ENCODE measurements around the gene CTF1. TPM values are rescaled to one million over a fixed set of nuclear protein-coding genes. Genes with fewer than 3 reads are reported as not detected.
A peak's percentile ranks its signal among the peaks of the same experiment; 100 is the strongest.
"Not testable (repeated sequence)": the region's sequence is repeated elsewhere in the genome, so short reads cannot be mapped to it uniquely, and the experiment has no call there.

The CTF1 gene
- polyA plus RNA-seq, 2 of the 4 experiments (the other 2 are of a cell fraction), result 0.23 to 0.44 TPM

DNA sequence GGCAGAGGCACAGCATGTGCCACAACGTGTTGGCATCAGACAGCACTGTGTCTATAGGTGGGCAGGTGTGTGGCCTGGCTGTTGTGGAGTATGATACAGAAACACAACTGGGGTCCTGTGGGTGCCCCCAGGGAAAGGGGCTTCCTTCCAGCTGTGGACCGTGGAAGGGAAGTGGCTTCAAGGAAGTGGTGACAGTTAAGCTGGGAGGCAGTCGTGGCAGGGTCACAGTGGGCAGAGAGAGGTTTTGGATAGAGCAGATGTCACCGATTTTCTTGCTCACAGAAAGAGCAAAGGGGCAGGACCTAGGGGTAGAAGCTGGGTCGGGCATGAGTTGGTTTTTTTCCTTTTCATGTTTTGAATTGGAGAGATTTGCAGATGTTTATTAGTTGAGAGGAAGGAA is 41.3 kb downstream of the CTF1 start:
- DNase-seq (ENCODE audit: low read depth in 1 of 2, low spot score in 1 of 2) (no peak), ATAC-seq (no peak), FAIRE-seq (no peak)
- no peak overlapping the region for H3K4me3 ChIP-seq
- no peak overlapping the region for H3K27ac ChIP-seq
- H3K4me1 ChIP-seq, result peaks cover 19% of the 10 kb centered on the region
- POLR2A ChIA-PET, result no interaction called here
- WGBS (ENCODE audit: missing lambda C conversion rate), result 68% methylated on average over 5 of the region's 5 CpGs
- no peaks in the 10 kb centered on the region for H3K9me3 ChIP-seq
- no peak overlapping the region for H3K4me2 ChIP-seq
- CTCF ChIA-PET, result interaction anchor here (1.2 to 9.5 kb wide), 3 partner anchors 7 to 130 kb away, joined by 4 to 134 read pairs (median 4); no protein-coding TSS in a partner anchor
- TF ChIP-seq HEYL (CRISPR knock-in tag; IDR thresholded peaks at IDR 0.05) (no peak), KDM1A (IDR thresholded peaks at IDR 0.05; ENCODE audit: low read depth) (no peak), SMC3 (IDR thresholded peaks at IDR 0.05) (no peak), RNF2 (IDR thresholded peaks at IDR 0.05; ENCODE audit: borderline replicate concordance, low read depth) (no peak), CBX8 (IDR thresholded peaks at IDR 0.05) (no peak), RCOR1 (IDR thresholded peaks at IDR 0.05; ENCODE audit: low read depth, low read length) (no peak), ZNF302 (CRISPR knock-in tag; IDR thresholded peaks at IDR 0.05) (no peak), HES2 (IDR thresholded peaks at IDR 0.05) (no peak), BHLHE40 (IDR thresholded peaks at IDR 0.05; ENCODE audit: low read depth, low read length) (no peak), GATA3 (IDR thresholded peaks at IDR 0.05; ENCODE audit: borderline replicate concordance) (no peak)
- TF ChIP-seq, protein P1, sequence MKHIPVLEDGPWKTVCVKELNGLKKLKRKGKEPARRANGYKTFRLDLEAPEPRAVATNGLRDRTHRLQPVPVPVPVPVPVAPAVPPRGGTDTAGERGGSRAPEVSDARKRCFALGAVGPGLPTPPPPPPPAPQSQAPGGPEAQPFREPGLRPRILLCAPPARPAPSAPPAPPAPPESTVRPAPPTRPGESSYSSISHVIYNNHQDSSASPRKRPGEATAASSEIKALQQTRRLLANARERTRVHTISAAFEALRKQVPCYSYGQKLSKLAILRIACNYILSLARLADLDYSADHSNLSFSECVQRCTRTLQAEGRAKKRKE (CRISPR knock-in tag; IDR thresholded peaks at IDR 0.05; ENCODE audit: low read depth), result no peak

DNA sequence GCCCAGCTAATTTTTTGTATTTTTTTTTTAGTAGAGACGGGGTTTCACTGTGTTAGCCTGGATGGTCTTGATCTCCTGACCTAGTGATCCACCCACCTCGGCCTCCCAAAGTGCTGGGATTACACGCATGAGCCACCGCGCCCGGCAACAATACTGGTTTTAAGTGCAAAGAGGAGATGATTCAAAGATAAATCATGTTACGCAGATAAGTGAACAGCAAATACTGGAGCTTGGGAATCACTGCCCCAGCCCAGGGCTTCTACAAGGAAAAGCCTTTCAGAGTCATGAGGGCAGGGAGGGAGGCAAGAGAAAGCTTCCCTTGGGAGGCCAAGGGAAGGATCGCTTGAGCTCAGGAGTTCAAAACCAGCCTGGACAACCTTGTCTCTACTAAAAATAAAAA is 43.2 kb downstream of the CTF1 start:
- not testable (repeated sequence) for FAIRE-seq; H3K4me2 ChIP-seq; H3K4me3 ChIP-seq; DNase-seq (ENCODE audit: low read depth in 1 of 2, low spot score in 1 of 2); H3K9me3 ChIP-seq; ATAC-seq
- 83% methylated on average over 8 of the region's 8 CpGs for WGBS (ENCODE audit: missing lambda C conversion rate)
- Histone ChIP-seq H3K4me1 (peaks cover 19% of the 10 kb centered on the region), H3K27ac (peak overlapping the region in 1 of 2 experiments; percentile 59; a peak in 3 of 6 replicates)
- CTCF ChIA-PET, result interaction anchor here (0.8 to 9.5 kb wide), 9 partner anchors 9 to 510 kb away, joined by 3 to 134 read pairs (median 4); partner anchors contain the start of genes DCTPP1 and ORAI3
- POLR2A ChIA-PET, result interaction anchor here (0.7 to 1.0 kb wide), 2 partner anchors 8 to 37 kb away, joined by 3 read pairs; no protein-coding TSS in a partner anchor

- H3K4me2 ChIP-seq, result peak overlapping the region; percentile 58
- peak; percentile 77 to 87 for DNase-seq (ENCODE audit: low read depth in 1 of 2, low spot score in 1 of 2)
These were observed 45.4 kb downstream of the CTF1 start for GRCh38 chr16:30941600-30942425.

More at GRCh38 chr16:30941600-30942425, 45.4 kb downstream of the CTF1 start:
- ChIA-PET POLR2A (interaction anchor here (0.9 to 1.5 kb wide), 2 partner anchors 97 to 167 kb away, joined by 3 to 5 read pairs; no protein-coding TSS in a partner anchor), CTCF (interaction anchor here (0.6 to 9.5 kb wide), 40 partner anchors 11 to 264 kb away, joined by 3 to 134 read pairs (median 4); partner anchors contain the start of genes BCL7C, ORAI3 and ZNF629)
- 21% methylated on average over 12 of the region's 15 CpGs for WGBS (ENCODE audit: missing lambda C conversion rate)
- Histone ChIP-seq H3K4me1 (peaks cover 19% of the 10 kb centered on the region), H3K4me3 (no peak overlapping the region), H3K27ac (peak overlapping the region; percentile 39 to 73; a peak in 4 of 6 replicates), H3K9me3 (no peaks in the 10 kb centered on the region)
- peak; percentile 46 for FAIRE-seq
- TF ChIP-seq RAD21 (conservative IDR thresholded peaks at IDR 0.05 in 1 of 2, IDR thresholded peaks at IDR 0.05 in 1 of 2), result peak; percentile 77 to 80
- TF ChIP-seq USF2 (IDR thresholded peaks at IDR 0.05), result 0 out of 2 replicates have a peak, but pooled peaks have one; percentile 19
- no peak for TF ChIP-seq POLR2A (IDR thresholded peaks at IDR 0.05; ENCODE audit: low read length)
- TF ChIP-seq RCOR1 (IDR thresholded peaks at IDR 0.05; ENCODE audit: low read depth, low read length), result no peak
- TF ChIP-seq, protein P2, sequence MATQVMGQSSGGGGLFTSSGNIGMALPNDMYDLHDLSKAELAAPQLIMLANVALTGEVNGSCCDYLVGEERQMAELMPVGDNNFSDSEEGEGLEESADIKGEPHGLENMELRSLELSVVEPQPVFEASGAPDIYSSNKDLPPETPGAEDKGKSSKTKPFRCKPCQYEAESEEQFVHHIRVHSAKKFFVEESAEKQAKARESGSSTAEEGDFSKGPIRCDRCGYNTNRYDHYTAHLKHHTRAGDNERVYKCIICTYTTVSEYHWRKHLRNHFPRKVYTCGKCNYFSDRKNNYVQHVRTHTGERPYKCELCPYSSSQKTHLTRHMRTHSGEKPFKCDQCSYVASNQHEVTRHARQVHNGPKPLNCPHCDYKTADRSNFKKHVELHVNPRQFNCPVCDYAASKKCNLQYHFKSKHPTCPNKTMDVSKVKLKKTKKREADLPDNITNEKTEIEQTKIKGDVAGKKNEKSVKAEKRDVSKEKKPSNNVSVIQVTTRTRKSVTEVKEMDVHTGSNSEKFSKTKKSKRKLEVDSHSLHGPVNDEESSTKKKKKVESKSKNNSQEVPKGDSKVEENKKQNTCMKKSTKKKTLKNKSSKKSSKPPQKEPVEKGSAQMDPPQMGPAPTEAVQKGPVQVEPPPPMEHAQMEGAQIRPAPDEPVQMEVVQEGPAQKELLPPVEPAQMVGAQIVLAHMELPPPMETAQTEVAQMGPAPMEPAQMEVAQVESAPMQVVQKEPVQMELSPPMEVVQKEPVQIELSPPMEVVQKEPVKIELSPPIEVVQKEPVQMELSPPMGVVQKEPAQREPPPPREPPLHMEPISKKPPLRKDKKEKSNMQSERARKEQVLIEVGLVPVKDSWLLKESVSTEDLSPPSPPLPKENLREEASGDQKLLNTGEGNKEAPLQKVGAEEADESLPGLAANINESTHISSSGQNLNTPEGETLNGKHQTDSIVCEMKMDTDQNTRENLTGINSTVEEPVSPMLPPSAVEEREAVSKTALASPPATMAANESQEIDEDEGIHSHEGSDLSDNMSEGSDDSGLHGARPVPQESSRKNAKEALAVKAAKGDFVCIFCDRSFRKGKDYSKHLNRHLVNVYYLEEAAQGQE (IDR thresholded peaks at IDR 0.05), result 0 out of 2 replicates have a peak, but pooled peaks have one; percentile 17
- TF ChIP-seq, protein P3, sequence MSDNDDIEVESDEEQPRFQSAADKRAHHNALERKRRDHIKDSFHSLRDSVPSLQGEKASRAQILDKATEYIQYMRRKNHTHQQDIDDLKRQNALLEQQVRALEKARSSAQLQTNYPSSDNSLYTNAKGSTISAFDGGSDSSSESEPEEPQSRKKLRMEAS (IDR thresholded peaks at IDR 0.05), result peak; percentile 15; the same call in 1 of the 2 replicates
- peak; percentile 55 for TF ChIP-seq SMC3 (IDR thresholded peaks at IDR 0.05)
- peak; percentile 75 for TF ChIP-seq CTCF (IDR thresholded peaks at IDR 0.05)
- peak; percentile 89 to 96 for ATAC-seq

All from A549 (cell line).